Caco-2 (cell line): ENCODE results near the gene NUP205. TPM values are rescaled to one million over a fixed set of nuclear protein-coding genes. Genes with fewer than 3 reads are reported as not detected.

Experiments used
- BruUV-seq: library from RNA; stranded (reverse); fragments of 400-500 nt; replicated peaks from 2 replicates; lab custom pipeline; 2021; lab: Mats Ljungman, UMichigan
- CTCF ChIA-PET: fragments of 300-600 bp; sonication (Branson Sonifier 250); formaldehyde crosslinking; loops from one replicate; lab custom pipeline; 2022; ENCODE audit warnings: antibody characterized with exemption; lab: Charles Lee
- POLR2A ChIA-PET: fragments of 300-600 bp; sonication (Branson Sonifier 250); formaldehyde crosslinking; loops from one replicate; lab custom pipeline; 2022; ENCODE audit warnings: antibody characterized with exemption; lab: Charles Lee
- DNase-seq, 2 experiments: peaks; one replicate each; pipeline versions ENCODE4 v3.0.0 to v3.0.0-alpha.2; 2020 to 2022
- H3K27me3 ChIP-seq: replicated peaks from 2 replicates; pipeline ENCODE4 v1.6.0; 2011; ENCODE audit warnings: low read length; ENCODE audit not compliant: control insufficient read depth, insufficient read depth
- H3K36me3 ChIP-seq: 2 replicates; pipeline ENCODE4 v1.5.1; 2011; ENCODE audit warnings: low read length; ENCODE audit not compliant: control insufficient read depth, insufficient read depth
- H3K4me1 ChIP-seq: fragments of 250-450 bp; sonication (Bioruptor Pico); 2 replicates; pipeline ENCODE4 v1.5.1; 2020; ENCODE audit warnings: mild to moderate bottlenecking
- H3K4me3 ChIP-seq: 2 replicates; pipeline ENCODE4 v1.5.1; 2011; ENCODE audit warnings: low read depth, mild to moderate bottlenecking, control low read depth, low read length
- H3K9me3 ChIP-seq: fragments of 250-450 bp; sonication (Bioruptor Pico); 2 replicates; pipeline ENCODE4 v1.5.1; 2020; ENCODE audit warnings: mild to moderate bottlenecking, moderate library complexity
- H3K27ac Mint-ChIP-seq: one replicate; pipeline ENCODE4 v1.8.0; 2022; ENCODE audit warnings: mixed read lengths; ENCODE audit not compliant: unreplicated experiment
- H3K27me3 Mint-ChIP-seq: one replicate; pipeline ENCODE4 v1.8.0; 2022; ENCODE audit warnings: mixed read lengths; ENCODE audit not compliant: insufficient read depth, unreplicated experiment
- H3K36me3 Mint-ChIP-seq: one replicate; pipeline ENCODE4 v1.8.0; 2022; ENCODE audit warnings: mild to moderate bottlenecking, mixed read lengths; ENCODE audit not compliant: insufficient read depth, unreplicated experiment
- H3K4me1 Mint-ChIP-seq: one replicate; pipeline ENCODE4 v1.8.0; 2022; ENCODE audit warnings: low read depth, mixed read lengths; ENCODE audit not compliant: unreplicated experiment
- H3K4me3 Mint-ChIP-seq: one replicate; pipeline ENCODE4 v1.8.0; 2022; ENCODE audit warnings: mild to moderate bottlenecking, moderate library complexity, mixed read lengths; ENCODE audit not compliant: unreplicated experiment
- H3K9me3 Mint-ChIP-seq: one replicate; pipeline ENCODE4 v1.8.0; 2022; ENCODE audit warnings: mixed read lengths; ENCODE audit not compliant: unreplicated experiment
- intact Hi-C: fragments of 100-400 bp; cut with micrococcal nuclease; formaldehyde crosslinking; loops from one replicate; pipeline ENCODE4 v1.10.0; 2022; ENCODE audit not compliant: unreplicated experiment
- total RNA-seq: library from RNA; stranded (reverse); gene quantifications from 2 replicates; pipeline ENCODE4 v1.2.3, GENCODE V29; 2022
- TF ChIP-seq, protein P1 (sequence below), 2 experiments: fragments of 200-600 bp in 1 of 2; IDR thresholded peaks; 1 replicate in 1 of 2; 2 replicates in 1 of 2; pipeline versions ENCODE4 v1.5.1 to v1.8.0; 2011 to 2022; ENCODE audit warnings: antibody characterized with exemption in 1 of 2, control low read depth in 1 of 2, inconsistent platforms in 1 of 2, low read depth in 1 of 2, low read length in 1 of 2, mild to moderate bottlenecking in 1 of 2, moderate library complexity in 1 of 2; ENCODE audit not compliant: insufficient read depth in 1 of 2, severe bottlenecking in 1 of 2, unreplicated experiment in 1 of 2

Gene NUP205
- total RNA-seq, 1 experiment from 2014 or later: 115 TPM

DNA sequence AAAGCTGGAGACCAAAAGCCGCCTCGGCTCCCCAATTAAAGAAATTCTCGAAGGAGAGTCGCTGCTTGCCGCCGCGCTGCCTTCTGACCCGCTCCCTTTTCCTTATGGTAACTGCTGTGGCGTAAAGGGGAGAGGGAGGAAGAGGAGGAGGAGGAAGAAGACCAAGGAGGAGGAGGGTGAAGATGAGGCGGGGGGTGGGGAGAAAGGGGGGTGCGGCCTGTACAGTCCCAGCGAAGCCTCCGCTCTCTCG is 48.2 kb upstream of the NUP205 start:
- Mint-ChIP-seq H3K27ac (no peak overlapping the region), H3K36me3 (no peaks in the 10 kb centered on the region), H3K4me1 (no peaks in the 10 kb centered on the region), H3K27me3 (no peaks in the 10 kb centered on the region), H3K9me3 (no peaks in the 10 kb centered on the region), H3K4me3 (no peak overlapping the region)
- H3K9me3 ChIP-seq: no peaks in the 10 kb centered on the region
- DNase-seq: no peak
- intact Hi-C loops: loop anchor here (2.0 kb wide), 2 partner anchors 95 to 229 kb away; no protein-coding TSS in a partner anchor
- TF ChIP-seq, protein P1, sequence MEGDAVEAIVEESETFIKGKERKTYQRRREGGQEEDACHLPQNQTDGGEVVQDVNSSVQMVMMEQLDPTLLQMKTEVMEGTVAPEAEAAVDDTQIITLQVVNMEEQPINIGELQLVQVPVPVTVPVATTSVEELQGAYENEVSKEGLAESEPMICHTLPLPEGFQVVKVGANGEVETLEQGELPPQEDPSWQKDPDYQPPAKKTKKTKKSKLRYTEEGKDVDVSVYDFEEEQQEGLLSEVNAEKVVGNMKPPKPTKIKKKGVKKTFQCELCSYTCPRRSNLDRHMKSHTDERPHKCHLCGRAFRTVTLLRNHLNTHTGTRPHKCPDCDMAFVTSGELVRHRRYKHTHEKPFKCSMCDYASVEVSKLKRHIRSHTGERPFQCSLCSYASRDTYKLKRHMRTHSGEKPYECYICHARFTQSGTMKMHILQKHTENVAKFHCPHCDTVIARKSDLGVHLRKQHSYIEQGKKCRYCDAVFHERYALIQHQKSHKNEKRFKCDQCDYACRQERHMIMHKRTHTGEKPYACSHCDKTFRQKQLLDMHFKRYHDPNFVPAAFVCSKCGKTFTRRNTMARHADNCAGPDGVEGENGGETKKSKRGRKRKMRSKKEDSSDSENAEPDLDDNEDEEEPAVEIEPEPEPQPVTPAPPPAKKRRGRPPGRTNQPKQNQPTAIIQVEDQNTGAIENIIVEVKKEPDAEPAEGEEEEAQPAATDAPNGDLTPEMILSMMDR (IDR thresholded peaks at IDR 0.05; ENCODE audit: insufficient read depth in 1 of 2, low read depth in 1 of 2, low read length in 1 of 2, severe bottlenecking in 1 of 2, unreplicated experiment in 1 of 2): no peak
- H3K36me3 ChIP-seq: no peaks in the 10 kb centered on the region
- H3K4me1 ChIP-seq: peaks cover 8% of the 10 kb centered on the region
- H3K4me3 ChIP-seq: peak overlapping the region; percentile 82
- no peaks in the 10 kb centered on the region for H3K27me3 ChIP-seq
- ChIA-PET POLR2A (no interaction called here), CTCF (no interaction called here)
- BruUV-seq: no TSS peak

DNA sequence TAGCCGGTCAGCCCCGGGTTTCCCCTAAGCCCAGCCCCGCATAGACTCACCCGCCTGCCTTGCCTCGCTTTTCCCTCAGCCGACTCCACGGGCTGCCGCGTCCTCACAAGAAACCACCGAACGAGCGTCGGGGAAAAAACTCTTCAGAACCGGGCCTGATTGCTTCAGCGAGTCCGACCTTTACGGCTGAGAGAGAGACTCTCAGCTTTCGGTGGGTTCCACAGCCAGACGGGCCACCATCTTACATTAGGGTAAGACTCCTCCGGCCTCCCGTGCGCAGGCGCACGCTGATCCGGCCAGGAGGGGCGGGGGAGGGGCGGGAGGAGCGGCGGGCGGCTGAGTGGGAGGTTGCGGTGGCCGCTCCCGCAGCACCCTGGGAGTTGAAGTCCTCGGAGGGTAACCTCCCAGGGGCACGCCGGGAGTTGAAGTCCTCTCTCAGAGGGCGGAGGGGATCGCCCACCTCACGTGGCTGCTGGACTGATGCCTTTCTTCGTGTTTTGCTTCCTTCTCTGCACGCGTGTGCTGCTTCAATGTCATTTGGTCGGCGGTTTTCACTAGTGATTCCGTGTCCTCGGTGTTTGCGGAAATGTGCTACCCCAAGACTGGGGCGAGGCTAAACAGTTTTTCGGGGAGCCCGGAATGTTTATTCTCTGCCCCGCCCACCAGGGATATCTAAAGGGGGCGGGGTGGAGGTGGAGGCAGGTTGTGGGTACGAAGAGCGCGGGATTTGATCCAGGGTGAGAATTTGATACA is 47.7 kb upstream of the NUP205 start, which contains the start of gene CNOT4:
Gene CNOT4, minus strand, starts transcription at position 264 of the 753 bp plus-strand sequence. CDS start 71,771 bp downstream, outside the sequence.
- BruUV-seq: no TSS peak
- H3K4me1 Mint-ChIP-seq: no peaks in the 10 kb centered on the region
- TF ChIP-seq, protein P1 (IDR thresholded peaks at IDR 0.05; ENCODE audit: insufficient read depth in 1 of 2, low read depth in 1 of 2, low read length in 1 of 2, severe bottlenecking in 1 of 2, unreplicated experiment in 1 of 2): no peak
- POLR2A ChIA-PET: no interaction called here
- H3K36me3 Mint-ChIP-seq: no peaks in the 10 kb centered on the region
- no peaks in the 10 kb centered on the region for H3K9me3 Mint-ChIP-seq
- no peaks in the 10 kb centered on the region for H3K36me3 ChIP-seq
- H3K4me3 Mint-ChIP-seq: no peak within 1 kb of the TSS
- H3K4me3 ChIP-seq: peak within 1 kb of the TSS; percentile 82
- intact Hi-C loops: loop anchor here (2.0 to 5.0 kb wide), 5 partner anchors 87 to 235 kb away; partner anchors contain the start of gene STMP1
- CTCF ChIA-PET: no interaction called here
- H3K9me3 ChIP-seq: no peaks in the 10 kb centered on the region
- peak; percentile 95 to 97 for DNase-seq
- H3K27ac Mint-ChIP-seq: no peak within 1 kb of the TSS
- H3K27me3 ChIP-seq: no peaks in the 10 kb centered on the region
- H3K27me3 Mint-ChIP-seq: no peaks in the 10 kb centered on the region
- H3K4me1 ChIP-seq: peaks cover 8% of the 10 kb centered on the region

DNA sequence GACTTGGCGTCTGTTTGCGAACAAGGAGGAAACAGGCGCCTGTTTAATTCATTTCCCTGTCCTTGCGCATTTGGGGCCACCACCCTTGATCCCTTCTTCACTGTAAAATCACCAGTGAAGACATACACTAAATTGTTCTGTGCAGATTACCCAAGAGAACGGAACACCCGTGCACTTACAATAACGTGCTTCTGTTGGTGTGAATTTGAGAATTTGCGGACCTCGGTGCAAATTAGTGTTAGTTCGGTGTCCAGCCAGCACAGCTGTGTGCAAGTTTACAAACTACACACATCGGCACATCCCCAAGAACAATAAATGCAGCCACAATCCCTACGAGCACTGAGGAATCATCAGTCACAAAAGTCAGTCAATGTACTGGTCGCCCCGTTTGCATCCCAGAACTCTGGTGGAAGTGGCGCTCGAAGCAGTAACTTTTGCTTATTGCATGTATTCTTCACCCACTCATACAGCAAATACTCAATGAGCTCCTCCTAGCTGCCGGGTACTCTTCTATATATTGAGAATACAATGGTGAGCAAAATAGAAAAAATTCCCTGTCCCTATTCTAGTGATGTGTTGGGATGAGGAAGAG is 47.0 kb upstream of the NUP205 start:
- Mint-ChIP-seq H3K4me3 (no peak overlapping the region), H3K9me3 (no peaks in the 10 kb centered on the region), H3K36me3 (no peaks in the 10 kb centered on the region), H3K4me1 (no peaks in the 10 kb centered on the region), H3K27me3 (no peaks in the 10 kb centered on the region), H3K27ac (no peak overlapping the region)
- Histone ChIP-seq H3K9me3 (no peaks in the 10 kb centered on the region), H3K36me3 (no peaks in the 10 kb centered on the region), H3K4me1 (peaks cover 8% of the 10 kb centered on the region), H3K4me3 (peak overlapping the region; percentile 82), H3K27me3 (no peaks in the 10 kb centered on the region)
- ChIA-PET POLR2A (no interaction called here), CTCF (interaction anchor here (0.6 kb wide), 1 partner anchor 90 kb away, joined by 4 read pairs; no protein-coding TSS in a partner anchor)
- peak in 1 of 2 experiments; percentile 11 for DNase-seq
- TF ChIP-seq, protein P1 (IDR thresholded peaks at IDR 0.05; ENCODE audit: insufficient read depth in 1 of 2, low read depth in 1 of 2, low read length in 1 of 2, severe bottlenecking in 1 of 2, unreplicated experiment in 1 of 2): no peak
- intact Hi-C loops: loop anchor here (2.0 to 5.0 kb wide), 3 partner anchors 87 to 236 kb away; partner anchors contain the start of gene STMP1
- BruUV-seq: TSS peak; percentile 38
